ENCODE measurements around the gene SPATA31E1. TPM values are rescaled to one million over a fixed set of nuclear protein-coding genes. Genes with fewer than 3 reads are reported as not detected.
"Not testable (repeated sequence)": the region's sequence is repeated elsewhere in the genome, so short reads cannot be mapped to it uniquely, and the experiment has no call there.

SPATA31E1 gene
- total RNA-seq, result not detected

- no peak for DNase-seq (ENCODE audit: low spot score)
Observed at GRCh38 chr9:87882627-87883026, at the start of gene SPATA31E1. Gene SPATA31E1, plus strand, starts transcription at chr9:87882877. Its CDS starts 15 bp downstream, at chr9:87882892.

- no peak for DNase-seq (ENCODE audit: low spot score)
Observed at GRCh38 chr9:87834357-87834756, 48.3 kb upstream of the SPATA31E1 start.

- no peak for DNase-seq (ENCODE audit: low spot score)
Observed at GRCh38 chr9:87836536-87836935, 46.1 kb upstream of the SPATA31E1 start.

- no peak for DNase-seq (ENCODE audit: low spot score)
Observed at GRCh38 chr9:87836951-87837705, 45.5 kb upstream of the SPATA31E1 start.

GRCh38 chr9:87840134-87840533, 42.5 kb upstream of the SPATA31E1 start:
- no peak for DNase-seq (ENCODE audit: low spot score)

- DNase-seq (ENCODE audit: low spot score), result no peak
Observed at GRCh38 chr9:87842878-87843585, 39.6 kb upstream of the SPATA31E1 start.

GRCh38 chr9:87844506-87844905, 38.2 kb upstream of the SPATA31E1 start:
- DNase-seq (ENCODE audit: low spot score), result no peak

GRCh38 chr9:87847817-87848216, 34.9 kb upstream of the SPATA31E1 start:
- DNase-seq (ENCODE audit: low spot score), result not testable (repeated sequence)

GRCh38 chr9:87849144-87849758, 33.4 kb upstream of the SPATA31E1 start:
- DNase-seq (ENCODE audit: low spot score), result no peak

GRCh38 chr9:87850391-87850790, 32.3 kb upstream of the SPATA31E1 start:
- DNase-seq (ENCODE audit: low spot score), result no peak

GRCh38 chr9:87851186-87851585, 31.5 kb upstream of the SPATA31E1 start:
- not testable (repeated sequence) for DNase-seq (ENCODE audit: low spot score)

GRCh38 chr9:87853302-87853701, 29.4 kb upstream of the SPATA31E1 start:
- DNase-seq (ENCODE audit: low spot score), result no peak

GRCh38 chr9:87853876-87854579, 28.6 kb upstream of the SPATA31E1 start:
- DNase-seq (ENCODE audit: low spot score), result no peak

- no peak for DNase-seq (ENCODE audit: low spot score)
Observed at GRCh38 chr9:87854580-87854955, 28.1 kb upstream of the SPATA31E1 start.

- DNase-seq (ENCODE audit: low spot score), result no peak
Observed at GRCh38 chr9:87855061-87855460, 27.6 kb upstream of the SPATA31E1 start.

GRCh38 chr9:87857141-87857947, 25.3 kb upstream of the SPATA31E1 start:
- no peak for DNase-seq (ENCODE audit: low spot score)

- DNase-seq (ENCODE audit: low spot score), result no peak
Observed at GRCh38 chr9:87857948-87858335, 24.7 kb upstream of the SPATA31E1 start.

GRCh38 chr9:87859137-87859536, 23.5 kb upstream of the SPATA31E1 start:
- DNase-seq (ENCODE audit: low spot score), result no peak

GRCh38 chr9:87859786-87860185, 22.9 kb upstream of the SPATA31E1 start:
- no peak for DNase-seq (ENCODE audit: low spot score)

GRCh38 chr9:87861332-87861731, 21.3 kb upstream of the SPATA31E1 start:
- no peak for DNase-seq (ENCODE audit: low spot score)

- DNase-seq (ENCODE audit: low spot score), result no peak
Observed at GRCh38 chr9:87862536-87863268, 20.0 kb upstream of the SPATA31E1 start.
